OCI-LY1 (cell line): ENCODE results near the gene KIAA2012.

Source experiments
- H2AFZ ChIP-seq: fragments of 200-600 bp; sonication (generic), shearing (Covaris generic); 2 replicates; pipeline ENCODE4 v1.6.0; 2014; ENCODE audit warnings: antibody characterized with exemption, mild to moderate bottlenecking, low read length
- H3F3A ChIP-seq: fragments of 200-600 bp; sonication (generic), shearing (Covaris generic); 2 replicates; pipeline ENCODE4 v1.6.0; 2014; ENCODE audit warnings: mild to moderate bottlenecking, antibody characterized with exemption, low read length, moderate library complexity; ENCODE audit not compliant: insufficient read depth
- H3K27ac ChIP-seq: fragments of 200-600 bp; sonication (generic); 2 replicates; pipeline ENCODE4 v1.5.1; 2014; ENCODE audit warnings: low read length, mixed run types, mild to moderate bottlenecking, low read depth; ENCODE audit not compliant: poor library complexity, severe bottlenecking
- H3K27me3 ChIP-seq: fragments of 200-600 bp; sonication (generic); 2 replicates; pipeline ENCODE4 v1.6.0; 2014; ENCODE audit warnings: antibody characterized with exemption, mild to moderate bottlenecking, low read length, moderate library complexity; ENCODE audit not compliant: insufficient read depth
- H3K36me3 ChIP-seq: fragments of 200-600 bp; sonication (generic); 2 replicates; pipeline ENCODE4 v1.6.1; 2014; ENCODE audit warnings: mild to moderate bottlenecking, antibody characterized with exemption, low read length, moderate library complexity, mixed read lengths; ENCODE audit not compliant: insufficient read depth
- H3K4me1 ChIP-seq: fragments of 200-600 bp; sonication (generic); 2 replicates; pipeline ENCODE4 v1.5.1; 2014; ENCODE audit warnings: mild to moderate bottlenecking, low read length, moderate library complexity; ENCODE audit not compliant: insufficient read depth, severe bottlenecking
- H3K4me2 ChIP-seq: fragments of 200-600 bp; sonication (generic), shearing (Covaris generic); 2 replicates; pipeline ENCODE4 v1.6.1; 2014; ENCODE audit warnings: low read length
- H3K4me3 ChIP-seq: fragments of 200-600 bp; sonication (generic); 2 replicates; pipeline ENCODE4 v1.5.1; 2014; ENCODE audit warnings: low read length, low read depth, mild to moderate bottlenecking, mixed read lengths; ENCODE audit not compliant: poor library complexity, severe bottlenecking
- H3K79me2 ChIP-seq: fragments of 200-600 bp; shearing (Covaris generic); 2 replicates; pipeline ENCODE4 v1.6.1; 2016; ENCODE audit warnings: mixed run types, low read length, mixed read lengths; ENCODE audit not compliant: insufficient read depth
- H3K9ac ChIP-seq: fragments of 200-600 bp; sonication (generic), shearing (Covaris generic); 2 replicates; pipeline ENCODE4 v1.6.1; 2014; ENCODE audit warnings: mild to moderate bottlenecking, low read length, mixed read lengths
- H3K9me2 ChIP-seq: fragments of 200-600 bp; sonication (generic), shearing (Covaris generic); 2 replicates; pipeline ENCODE4 v1.6.1; 2014; ENCODE audit warnings: low read depth, mild to moderate bottlenecking, low read length, mixed read lengths
- H3K9me3 ChIP-seq: fragments of 200-600 bp; shearing (Covaris generic); 2 replicates; pipeline ENCODE4 v1.6.1; 2014; ENCODE audit warnings: low read length, mixed read lengths
- H4K20me1 ChIP-seq: fragments of 200-600 bp; sonication (generic), shearing (Covaris generic); 2 replicates; pipeline ENCODE4 v1.6.0; 2016; ENCODE audit warnings: mild to moderate bottlenecking, low read length; ENCODE audit not compliant: insufficient read depth
- EZH2 ChIP-seq: fragments of 200-600 bp; sonication (generic), shearing (Covaris generic); IDR thresholded peaks from 2 replicates; pipeline ENCODE4 v1.8.0; 2017; ENCODE audit warnings: borderline replicate concordance, mixed run types, mild to moderate bottlenecking, antibody characterized with exemption, low read length, moderate library complexity, mixed read lengths
- TF ChIP-seq, protein P1 (sequence below): fragments of 200-600 bp; sonication (generic), shearing (Covaris generic); IDR thresholded peaks from 2 replicates; pipeline ENCODE4 v1.5.1; 2017; ENCODE audit warnings: mild to moderate bottlenecking, antibody characterized with exemption, low read length, moderate library complexity, mixed read lengths

Gene KIAA2012

DNA sequence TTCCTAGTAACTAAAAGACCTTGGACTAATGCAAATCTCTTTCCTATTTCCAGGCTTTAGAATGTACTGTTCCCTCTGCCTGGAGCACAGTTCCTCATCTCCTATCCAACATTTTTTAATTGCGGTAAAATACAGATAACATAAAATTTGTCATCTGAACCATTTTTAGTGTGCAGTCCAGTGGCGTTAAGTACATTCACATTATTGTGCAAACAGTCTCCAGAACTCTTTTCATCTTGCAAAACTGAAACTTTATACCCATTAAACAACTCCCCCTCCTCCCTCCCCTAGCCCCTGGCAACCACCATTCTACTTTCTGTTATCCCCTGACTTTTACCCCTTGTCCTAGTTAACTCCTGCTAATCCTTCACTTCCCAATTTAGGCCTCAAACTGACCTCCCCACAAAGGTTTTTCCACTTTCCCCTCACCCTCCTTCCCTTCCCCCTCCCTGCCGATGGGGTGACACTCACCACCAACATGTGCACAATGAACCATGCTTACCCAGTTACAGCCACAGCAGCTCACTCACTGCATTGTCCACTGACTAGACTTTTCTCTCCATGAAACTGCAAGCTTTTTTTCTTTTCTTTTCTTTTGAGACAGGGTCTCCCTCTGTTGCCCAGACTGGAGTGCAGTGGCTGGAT lies 54.8 kb downstream of the KIAA2012 start:
- no peak overlapping the region for H3K9ac ChIP-seq
- no peaks in the 10 kb centered on the region for H3K9me2 ChIP-seq
- no peak overlapping the region for H3K4me2 ChIP-seq
- H4K20me1 ChIP-seq, result no peaks in the 10 kb centered on the region
- no peaks in the 10 kb centered on the region for H3K27me3 ChIP-seq
- no peak overlapping the region for H3K27ac ChIP-seq
- no peak overlapping the region for H3K4me3 ChIP-seq
- no peaks in the 10 kb centered on the region for H3K9me3 ChIP-seq
- no peaks in the 10 kb centered on the region for H3K36me3 ChIP-seq
- no peaks in the 10 kb centered on the region for H3K79me2 ChIP-seq
- no peaks in the 10 kb centered on the region for H3F3A ChIP-seq
- no peaks in the 10 kb centered on the region for H3K4me1 ChIP-seq
- no peak overlapping the region for H2AFZ ChIP-seq
- TF ChIP-seq, protein P1, sequence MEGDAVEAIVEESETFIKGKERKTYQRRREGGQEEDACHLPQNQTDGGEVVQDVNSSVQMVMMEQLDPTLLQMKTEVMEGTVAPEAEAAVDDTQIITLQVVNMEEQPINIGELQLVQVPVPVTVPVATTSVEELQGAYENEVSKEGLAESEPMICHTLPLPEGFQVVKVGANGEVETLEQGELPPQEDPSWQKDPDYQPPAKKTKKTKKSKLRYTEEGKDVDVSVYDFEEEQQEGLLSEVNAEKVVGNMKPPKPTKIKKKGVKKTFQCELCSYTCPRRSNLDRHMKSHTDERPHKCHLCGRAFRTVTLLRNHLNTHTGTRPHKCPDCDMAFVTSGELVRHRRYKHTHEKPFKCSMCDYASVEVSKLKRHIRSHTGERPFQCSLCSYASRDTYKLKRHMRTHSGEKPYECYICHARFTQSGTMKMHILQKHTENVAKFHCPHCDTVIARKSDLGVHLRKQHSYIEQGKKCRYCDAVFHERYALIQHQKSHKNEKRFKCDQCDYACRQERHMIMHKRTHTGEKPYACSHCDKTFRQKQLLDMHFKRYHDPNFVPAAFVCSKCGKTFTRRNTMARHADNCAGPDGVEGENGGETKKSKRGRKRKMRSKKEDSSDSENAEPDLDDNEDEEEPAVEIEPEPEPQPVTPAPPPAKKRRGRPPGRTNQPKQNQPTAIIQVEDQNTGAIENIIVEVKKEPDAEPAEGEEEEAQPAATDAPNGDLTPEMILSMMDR, result no peak
- TF ChIP-seq EZH2, result no peak

DNA sequence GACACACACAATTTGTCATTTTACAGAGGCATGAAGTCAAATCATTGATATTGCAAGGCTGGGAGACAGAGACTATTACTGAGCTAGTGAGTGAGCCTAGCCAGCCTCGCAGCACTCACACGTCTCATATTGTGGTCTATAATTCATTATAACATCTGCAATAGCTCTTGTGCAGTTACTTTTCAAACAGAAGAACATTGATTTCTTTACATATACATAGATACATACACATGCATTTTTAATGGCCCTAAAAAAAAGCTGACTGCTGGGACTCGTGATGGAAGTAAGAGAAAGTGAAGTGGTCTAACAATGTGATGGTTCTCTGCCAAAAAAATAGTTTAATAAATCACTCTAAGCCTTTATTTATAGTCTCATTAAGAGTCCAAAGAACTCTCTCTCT lies 56.8 kb downstream of the KIAA2012 start:
- H3K27ac ChIP-seq, result no peak overlapping the region
- H2AFZ ChIP-seq, result no peak overlapping the region
- no peaks in the 10 kb centered on the region for H3F3A ChIP-seq
- no peaks in the 10 kb centered on the region for H3K79me2 ChIP-seq
- H3K9ac ChIP-seq, result no peak overlapping the region
- no peaks in the 10 kb centered on the region for H3K27me3 ChIP-seq
- H4K20me1 ChIP-seq, result no peaks in the 10 kb centered on the region
- no peak for TF ChIP-seq EZH2
- TF ChIP-seq, protein P1, result no peak
- H3K9me2 ChIP-seq, result no peaks in the 10 kb centered on the region
- no peak overlapping the region for H3K4me2 ChIP-seq
- H3K4me1 ChIP-seq, result no peaks in the 10 kb centered on the region
- H3K36me3 ChIP-seq, result no peaks in the 10 kb centered on the region
- no peaks in the 10 kb centered on the region for H3K9me3 ChIP-seq
- H3K4me3 ChIP-seq, result no peak overlapping the region

DNA sequence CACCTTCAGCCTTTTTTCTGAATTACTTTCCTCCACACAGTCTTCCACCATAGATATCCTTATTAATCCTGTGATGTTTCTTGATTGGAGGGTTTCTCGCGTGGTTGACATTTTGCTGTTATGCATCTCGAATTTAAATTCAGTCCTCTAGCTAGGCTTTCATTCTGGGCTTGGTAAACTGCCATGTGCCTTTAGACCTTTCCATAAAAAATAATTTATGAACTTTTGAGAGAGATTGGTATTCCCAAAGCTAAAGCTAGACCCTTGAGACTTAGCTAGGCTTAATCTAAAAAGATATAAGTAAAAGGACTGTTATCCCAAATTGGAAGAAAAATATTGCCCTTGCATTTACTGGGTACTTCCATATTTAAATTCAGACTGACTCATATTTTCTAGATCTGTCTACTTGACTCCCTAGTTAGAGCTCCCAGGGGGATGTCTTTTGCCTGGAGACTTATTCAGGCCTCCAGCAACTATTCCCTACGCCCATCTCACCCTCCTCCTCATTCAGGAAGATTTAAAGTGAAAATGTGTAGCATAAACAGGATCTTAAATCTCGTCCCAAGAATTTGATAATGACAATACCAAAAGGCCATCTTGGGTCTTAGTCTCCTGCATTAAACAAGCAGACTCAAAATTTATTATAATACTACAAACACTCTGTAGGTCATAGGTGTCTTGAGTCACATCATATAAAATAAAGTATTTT lies 60.3 kb downstream of the KIAA2012 start:
- H3K79me2 ChIP-seq, result no peaks in the 10 kb centered on the region
- no peak overlapping the region for H3K27ac ChIP-seq
- H3K9me3 ChIP-seq, result no peaks in the 10 kb centered on the region
- no peaks in the 10 kb centered on the region for H3K27me3 ChIP-seq
- H2AFZ ChIP-seq, result no peak overlapping the region
- no peaks in the 10 kb centered on the region for H3K9me2 ChIP-seq
- H3K4me3 ChIP-seq, result no peak overlapping the region
- no peaks in the 10 kb centered on the region for H3F3A ChIP-seq
- no peaks in the 10 kb centered on the region for H3K36me3 ChIP-seq
- H3K4me2 ChIP-seq, result no peak overlapping the region
- TF ChIP-seq EZH2, result no peak
- TF ChIP-seq, protein P1, result no peak
- no peak overlapping the region for H3K9ac ChIP-seq
- no peaks in the 10 kb centered on the region for H4K20me1 ChIP-seq
- H3K4me1 ChIP-seq, result no peaks in the 10 kb centered on the region
